ENCODE measurements around the gene AGAP1. TPM values are rescaled to one million over a fixed set of nuclear protein-coding genes. Genes with fewer than 3 reads are reported as not detected.

The AGAP1 gene
- total RNA-seq, 4 donors from 2014 or later, result 7.2 to 19.6 (median 15.2) TPM

GRCh38 chr2:235702186-235702585 lies 208.3 kb downstream of the AGAP1 start:
- TF ChIP-seq CTCF (IDR thresholded peaks at IDR 0.05) (no peak), POLR2A (IDR thresholded peaks at IDR 0.05) (no peak)
- 80 to 83% methylated on average over 2 to 3 of the region's 4 CpGs for WGBS, 2 donors
- no peaks in the 10 kb centered on the region for H3K36me3 ChIP-seq
- H3K4me3 ChIP-seq, result no peak overlapping the region
- DNase-seq, result no peak
- H3K9me3 ChIP-seq, result no peaks in the 10 kb centered on the region
- peak overlapping the region in 2 of 4 donors; percentile 53 to 65 for H3K27ac ChIP-seq
- peaks cover 3 to 51% (median 13%) of the 10 kb centered on the region in 3 donors for H3K4me1 ChIP-seq
- intact Hi-C loops (cut with DNase I), result no loop called here
- no peaks in the 10 kb centered on the region for H3K27me3 ChIP-seq

GRCh38 chr2:235703711-235704295 lies 210.0 kb downstream of the AGAP1 start:
- Histone ChIP-seq H3K36me3 (no peaks in the 10 kb centered on the region), H3K27ac (peak overlapping the region in 3 of 4 donors; percentile 53 to 72 (median 65)), H3K4me3 (no peak overlapping the region), H3K4me1 (peaks cover 3 to 42% (median 10%) of the 10 kb centered on the region in 3 donors), H3K27me3 (no peaks in the 10 kb centered on the region), H3K9me3 (no peaks in the 10 kb centered on the region)
- DNase-seq, result no peak
- no peak for TF ChIP-seq CTCF (IDR thresholded peaks at IDR 0.05)
- WGBS, 2 donors, result 92 to 93% methylated on average over 9 of the region's 10 CpGs
- intact Hi-C loops (cut with DNase I), result no loop called here

- DNase-seq, result no peak
- H3K9me3 ChIP-seq, result no peaks in the 10 kb centered on the region
- intact Hi-C loops (cut with DNase I), result no loop called here
- 71 to 89% methylated on average over 5 to 6 of the region's 8 CpGs for WGBS, 2 donors
- H3K4me1 ChIP-seq, result peaks cover 3 to 57% (median 10%) of the 10 kb centered on the region in 3 donors
- TF ChIP-seq POLR2A (IDR thresholded peaks at IDR 0.05) (no peak), CTCF (IDR thresholded peaks at IDR 0.05) (no peak)
- no peak overlapping the region for H3K4me3 ChIP-seq
- H3K27me3 ChIP-seq, result no peaks in the 10 kb centered on the region
- no peaks in the 10 kb centered on the region for H3K36me3 ChIP-seq
- no peak overlapping the region for H3K27ac ChIP-seq
These were observed 211.5 kb downstream of the AGAP1 start for GRCh38 chr2:235705296-235705695.

- intact Hi-C loops (cut with DNase I), result no loop called here
- no peak overlapping the region for H3K27ac ChIP-seq
These were observed 212.7 kb downstream of the AGAP1 start for GRCh38 chr2:235706506-235706905.

More at GRCh38 chr2:235706506-235706905, 212.7 kb downstream of the AGAP1 start:
- H3K4me3 ChIP-seq, result no peak overlapping the region
- H3K36me3 ChIP-seq, result peaks cover 0 to 9% (median 0%) of the 10 kb centered on the region in 3 donors
- TF ChIP-seq POLR2A (IDR thresholded peaks at IDR 0.05) (no peak), CTCF (IDR thresholded peaks at IDR 0.05) (no peak)
- WGBS, 2 donors, result 72 to 86% methylated on average over 8 of the region's 8 CpGs
- no peaks in the 10 kb centered on the region for H3K9me3 ChIP-seq
- H3K27me3 ChIP-seq, result no peaks in the 10 kb centered on the region
- DNase-seq, result no peak
- peaks cover 3 to 58% (median 10%) of the 10 kb centered on the region in 3 donors for H3K4me1 ChIP-seq
